ENCODE results near the gene LIN54.

DNA sequence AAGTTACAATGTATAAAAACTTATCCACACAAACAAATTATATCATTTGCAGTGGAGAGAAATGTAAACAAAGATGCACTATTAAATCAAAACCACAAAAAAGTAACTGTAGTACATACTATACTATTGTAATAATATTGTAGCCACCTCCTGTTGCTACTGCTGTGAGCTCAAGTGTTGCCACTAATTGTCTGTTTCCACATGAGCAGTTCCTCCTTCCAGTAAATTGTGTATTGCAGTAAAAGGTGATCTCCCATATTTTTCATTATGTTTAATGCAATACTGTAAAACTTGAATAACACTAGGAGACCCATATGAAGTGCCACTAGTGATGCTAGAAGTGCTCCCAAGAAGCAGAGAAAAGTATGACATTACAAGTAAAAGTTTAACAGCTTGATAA is 11.7 kb downstream of the LIN54 start:
- TF ChIP-seq CTCF (IDR thresholded peaks at IDR 0.05) (no peak), POLR2A (IDR thresholded peaks at IDR 0.05) (no peak), POLR2AphosphoS5 (IDR thresholded peaks at IDR 0.05) (no peak), EP300 (IDR thresholded peaks at IDR 0.05) (no peak)

Data from stomach (tissue), 4 donors.